ENCODE results near the gene SLC26A5. TPM values are rescaled to one million over a fixed set of nuclear protein-coding genes. Genes with fewer than 3 reads are reported as not detected.
A peak's percentile ranks its signal among the peaks of the same experiment; 100 is the strongest.

SLC26A5 gene
- polyA plus RNA-seq, 3 donors = not detected

GRCh38 chr7:103336761-103337160, 109.2 kb downstream of the SLC26A5 start:
- intact Hi-C loops (cut with micrococcal nuclease) = no loop called here

GRCh38 chr7:103325744-103326143, 120.3 kb downstream of the SLC26A5 start:
- Histone ChIP-seq H3K27ac (ENCODE audit: low read depth in 1 of 2, low read length in 2 of 2) (no peak overlapping the region), H4K20me1 (ENCODE audit: insufficient read depth, low read length) (peaks cover 8% of the 10 kb centered on the region), H3K9ac (ENCODE audit: insufficient read depth, low read length, poor library complexity, severe bottlenecking) (no peak overlapping the region), H3K27me3 (ENCODE audit: control insufficient read depth in 2 of 2, insufficient read depth in 2 of 2, low read length in 2 of 2) (no peaks in the 10 kb centered on the region), H2AFZ (ENCODE audit: insufficient read depth, low read depth, low read length, poor library complexity, severe bottlenecking) (no peak overlapping the region), H3K36me3 (replicated peaks in 1 of 2; ENCODE audit: control insufficient read depth in 1 of 2, insufficient read depth in 2 of 2, low read length in 2 of 2) (peaks cover 78 to 95% of the 10 kb centered on the region in 2 donors), H3K4me1 (ENCODE audit: control insufficient read depth in 1 of 2, insufficient read depth in 2 of 2, low read length in 2 of 2) (no peaks in the 10 kb centered on the region), H3K4me2 (replicated peaks; ENCODE audit: extremely low read depth, low read length, poor library complexity, severe bottlenecking) (no peak overlapping the region), H3K4me3 (replicated peaks in 1 of 3; ENCODE audit: low read depth in 2 of 3, low read length in 3 of 3) (no peak overlapping the region), H3K9me3 (replicated peaks in 1 of 2; ENCODE audit: control insufficient read depth in 1 of 2, insufficient read depth in 1 of 2, low read length in 2 of 2) (no peaks in the 10 kb centered on the region), H3K79me2 (ENCODE audit: insufficient read depth, low read length) (peaks cover 6% of the 10 kb centered on the region)
- H3K4me3 Mint-ChIP-seq = no peak overlapping the region
- H3K9me3 Mint-ChIP-seq = no peaks in the 10 kb centered on the region
- H3K27me3 Mint-ChIP-seq (ENCODE audit: low read depth in 3 of 3) = no peaks in the 10 kb centered on the region
- WGBS (ENCODE audit: insufficient coverage) = no CpG with 5 or more reads among the region's 8 CpGs
- TF ChIP-seq CTCF (IDR thresholded peaks at IDR 0.05) = no peak
- no peak for DNase-seq
- H3K27ac Mint-ChIP-seq = peak overlapping the region in 2 of 7 donors; percentile 10 to 40
- peaks cover 63 to 78% of the 10 kb centered on the region in 2 donors for H3K36me3 Mint-ChIP-seq
- intact Hi-C loops (cut with micrococcal nuclease) = no loop called here
- no peaks in the 10 kb centered on the region for H3K4me1 Mint-ChIP-seq

More at GRCh38 chr7:103336761-103337160, 109.2 kb downstream of the SLC26A5 start:
- Histone ChIP-seq H3K27ac (ENCODE audit: low read depth in 1 of 2, low read length in 2 of 2) (no peak overlapping the region), H3K9me3 (replicated peaks in 1 of 2; ENCODE audit: control insufficient read depth in 1 of 2, insufficient read depth in 1 of 2, low read length in 2 of 2) (no peaks in the 10 kb centered on the region), H2AFZ (ENCODE audit: insufficient read depth, low read depth, low read length, poor library complexity, severe bottlenecking) (no peak overlapping the region), H3K4me3 (replicated peaks in 1 of 3; ENCODE audit: low read depth in 2 of 3, low read length in 3 of 3) (no peak overlapping the region), H4K20me1 (ENCODE audit: insufficient read depth, low read length) (no peaks in the 10 kb centered on the region), H3K36me3 (replicated peaks in 1 of 2; ENCODE audit: control insufficient read depth in 1 of 2, insufficient read depth in 2 of 2, low read length in 2 of 2) (peaks cover 71 to 90% of the 10 kb centered on the region in 2 donors), H3K4me2 (replicated peaks; ENCODE audit: extremely low read depth, low read length, poor library complexity, severe bottlenecking) (no peak overlapping the region), H3K4me1 (ENCODE audit: control insufficient read depth in 1 of 2, insufficient read depth in 2 of 2, low read length in 2 of 2) (no peaks in the 10 kb centered on the region), H3K27me3 (ENCODE audit: control insufficient read depth in 2 of 2, insufficient read depth in 2 of 2, low read length in 2 of 2) (no peaks in the 10 kb centered on the region), H3K9ac (ENCODE audit: insufficient read depth, low read length, poor library complexity, severe bottlenecking) (no peak overlapping the region), H3K79me2 (ENCODE audit: insufficient read depth, low read length) (peaks cover 68% of the 10 kb centered on the region)
- Mint-ChIP-seq H3K27me3 (ENCODE audit: low read depth in 3 of 3) (no peaks in the 10 kb centered on the region), H3K27ac (peak overlapping the region in 3 of 7 donors; percentile 0 to 68 (median 66)), H3K4me1 (peaks cover 10% of the 10 kb centered on the region), H3K9me3 (no peaks in the 10 kb centered on the region), H3K4me3 (no peak overlapping the region), H3K36me3 (peaks cover 64 to 84% of the 10 kb centered on the region in 2 donors)
- no peak for DNase-seq
- TF ChIP-seq CTCF (IDR thresholded peaks at IDR 0.05) = no peak
- WGBS (ENCODE audit: insufficient coverage) = no CpG with 5 or more reads among the region's 2 CpGs

Small RNAs within 50 kb of the gene (small RNA-seq; reads per million reads assigned to genes)
- not detected for gene RF00019 (ENCODE audit: insufficient read length, low read depth)
- gene RPS29P16 (ENCODE audit: insufficient read length, low read depth) = not detected

Other genes with a start within 250 kb of the SLC26A5 start
- gene PMPCB, start 148.8 kb downstream of the SLC26A5 start, polyA plus RNA-seq = 10 to 100 TPM; 42.8 to 50.8 (median 44.9) TPM
- gene DNAJC2, start 101.4 kb downstream of the SLC26A5 start, polyA plus RNA-seq = 10 to 100 TPM in 1 of 3 donors, 1 to 10 TPM in 2; 5.6 to 18.6 (median 8.8) TPM
- gene PSMC2, start 98.6 kb downstream of the SLC26A5 start, polyA plus RNA-seq = 100 to 1,000 TPM in 2 of 3 donors, 10 to 100 TPM in 1; 61.4 to 120 (median 104) TPM

Data from CD14-positive monocyte (primary cell).